Inflammatory macrophage treated with lipopolysaccharide for 1 hour (primary cell): Measurements from ENCODE around the gene AHRR.
"Not testable (repeated sequence)": the region's sequence is repeated elsewhere in the genome, so short reads cannot be mapped to it uniquely, and the experiment has no call there.

ENCODE experiments used
- DNase-seq, 2 donors: peaks; one replicate each; pipeline ENCODE4 v3.0.0-alpha.2; 2020 to 2022

Gene AHRR

DNA sequence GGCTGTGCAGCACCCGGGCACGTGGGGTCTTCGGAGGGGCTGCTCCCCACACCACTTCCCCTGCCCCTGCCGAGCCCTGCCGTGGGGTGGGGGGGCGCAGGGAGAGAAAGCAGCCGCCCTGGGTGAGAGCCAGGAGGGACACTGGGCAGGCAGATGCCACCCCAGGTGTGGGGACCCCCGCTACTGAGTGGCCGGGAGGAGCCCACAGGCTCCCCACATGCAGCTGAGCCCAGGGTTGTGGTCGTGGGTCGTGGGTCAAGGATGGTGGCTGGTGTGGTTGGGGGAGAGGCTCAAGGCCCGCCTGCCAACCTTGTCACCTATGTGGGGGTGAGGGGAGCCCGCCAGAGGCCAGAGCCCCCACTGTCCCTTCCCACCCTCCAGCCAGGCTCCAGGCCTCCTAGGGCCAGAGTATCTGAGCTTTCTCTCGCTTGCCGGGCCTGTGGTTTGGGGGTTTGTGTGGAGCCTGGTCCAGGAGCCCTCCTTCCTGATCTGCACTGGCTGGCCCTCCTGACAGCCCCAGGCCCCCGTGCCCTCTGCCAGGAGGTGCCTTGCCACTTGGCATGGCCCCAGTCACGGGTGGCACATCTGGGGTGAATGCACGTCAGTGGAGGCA is 157.0 kb downstream of the AHRR start:
- no peak for DNase-seq

DNA sequence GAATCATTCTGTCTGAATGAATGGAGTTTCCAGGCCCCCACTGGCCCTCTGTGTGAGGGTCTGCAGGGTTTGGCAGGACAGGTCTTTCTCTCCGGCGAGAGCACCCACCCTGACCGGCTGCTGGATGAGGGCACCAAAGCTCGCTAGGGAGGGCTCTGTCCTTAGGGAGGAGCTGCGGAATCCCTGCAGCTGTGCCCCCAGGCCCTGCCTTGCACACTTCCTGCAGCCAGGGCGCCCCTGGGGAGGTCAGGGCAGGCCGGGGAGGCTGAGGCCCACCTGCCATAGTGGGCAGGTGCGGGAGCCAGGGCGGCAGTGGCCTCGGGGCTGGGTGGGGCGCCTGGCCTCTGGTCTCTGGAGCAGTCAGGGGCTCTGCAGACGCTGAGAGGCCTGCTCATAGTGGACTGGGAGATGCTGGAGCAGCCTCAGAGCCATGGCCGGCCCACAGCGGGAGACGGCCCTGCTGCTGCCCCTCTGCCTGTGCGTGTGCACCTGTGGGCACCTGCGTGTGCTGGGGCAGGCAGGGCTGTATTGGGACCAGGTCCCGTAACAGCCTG is 157.5 kb downstream of the AHRR start:
- no peak for DNase-seq

DNA sequence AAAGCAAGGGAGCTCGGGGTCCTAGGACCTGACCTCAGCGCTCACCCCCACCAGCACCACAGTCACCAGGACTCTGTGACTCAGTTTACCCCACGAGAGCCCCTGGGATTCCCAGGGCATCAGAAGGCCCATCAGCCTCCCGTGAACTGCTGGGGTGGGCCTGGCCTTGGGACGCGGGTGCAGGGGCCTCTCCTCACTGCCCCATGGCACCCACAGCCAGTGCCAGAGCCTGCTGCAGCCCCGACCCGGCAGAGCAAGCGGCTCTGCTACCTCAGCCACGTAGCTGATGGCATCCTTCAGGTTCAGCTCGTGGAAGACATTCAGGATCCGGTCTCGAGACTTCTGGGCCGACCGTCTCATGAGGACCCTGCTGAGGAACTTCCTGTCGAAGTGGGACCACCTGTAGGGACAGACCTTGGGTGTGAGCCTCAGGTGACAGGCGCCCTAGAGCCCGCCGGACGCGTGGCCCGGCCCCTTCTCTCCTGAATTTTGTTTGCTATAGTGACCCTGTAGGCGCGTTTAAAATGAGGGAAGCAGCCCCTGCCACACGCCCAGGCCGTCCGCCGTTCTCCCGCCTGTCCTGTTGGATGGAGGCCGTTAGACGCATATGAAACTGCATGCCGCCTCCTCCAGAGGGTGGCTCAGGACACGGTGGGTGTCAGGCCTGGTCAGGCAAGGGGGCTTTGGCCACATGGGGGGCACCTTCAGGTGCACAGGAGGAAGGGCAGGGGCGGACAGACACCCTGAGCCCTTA is 158.2 kb downstream of the AHRR start:
- DNase-seq, result no peak

DNA sequence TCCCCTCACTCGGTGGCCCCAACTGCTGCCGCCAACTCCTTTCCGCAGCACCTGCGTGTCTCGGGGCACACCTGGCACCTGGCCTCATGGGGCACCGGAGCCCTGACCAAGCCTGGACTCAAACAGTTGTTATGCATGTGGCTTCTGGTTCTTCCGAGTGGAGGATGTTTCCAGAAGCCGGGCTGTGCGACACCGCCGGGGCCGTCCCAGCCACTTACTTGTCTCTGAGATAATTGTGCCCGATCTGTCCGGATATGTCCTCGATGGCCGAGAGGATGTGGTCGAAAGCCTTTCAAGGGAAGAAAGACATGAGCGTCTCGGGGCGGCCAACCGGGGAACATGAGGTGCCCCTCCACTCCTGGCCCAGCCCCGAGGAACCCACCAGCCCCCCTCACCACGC is 159.8 kb downstream of the AHRR start:
- DNase-seq, result no peak

DNA sequence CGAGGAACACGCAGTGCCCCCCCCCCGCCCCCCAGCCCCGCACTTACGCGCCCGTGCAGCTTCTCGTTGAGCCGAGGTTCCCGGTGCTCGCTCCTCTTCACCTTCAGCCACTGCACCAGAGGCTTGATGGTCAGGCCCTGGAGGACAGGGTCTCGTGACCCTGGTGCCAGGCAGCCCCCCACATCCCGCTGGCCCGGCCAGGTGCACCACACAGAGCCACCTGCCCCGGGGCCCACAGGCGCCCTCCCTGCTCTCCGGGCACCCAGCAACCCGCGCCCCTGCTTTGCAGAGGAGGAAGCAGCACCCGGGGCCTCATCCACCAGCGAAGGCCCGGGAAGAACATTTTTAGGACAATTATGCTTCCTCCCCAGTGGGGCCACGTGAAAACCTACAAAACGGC is 160.5 kb downstream of the AHRR start:
- no peak for DNase-seq

DNA sequence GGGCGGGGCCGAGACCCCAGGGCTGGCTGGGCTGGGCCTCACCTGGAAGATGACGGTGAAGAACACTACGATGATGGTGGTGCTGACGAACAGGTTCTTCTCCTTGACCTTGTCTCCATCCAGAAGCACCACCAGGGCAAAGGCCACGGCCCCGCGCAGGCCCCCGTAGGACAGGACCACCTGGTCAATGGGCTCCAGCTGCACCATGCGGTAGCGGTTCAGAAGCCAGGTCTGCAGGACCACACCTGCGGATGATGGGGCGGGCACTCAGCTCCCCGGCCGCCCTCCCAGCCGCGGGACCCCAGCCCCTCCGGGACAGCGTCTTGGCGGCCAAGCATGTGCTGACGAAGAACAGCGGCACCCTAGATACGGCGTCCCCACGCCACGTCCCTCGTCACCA is 161.0 kb downstream of the AHRR start:
- DNase-seq, result no peak

DNA sequence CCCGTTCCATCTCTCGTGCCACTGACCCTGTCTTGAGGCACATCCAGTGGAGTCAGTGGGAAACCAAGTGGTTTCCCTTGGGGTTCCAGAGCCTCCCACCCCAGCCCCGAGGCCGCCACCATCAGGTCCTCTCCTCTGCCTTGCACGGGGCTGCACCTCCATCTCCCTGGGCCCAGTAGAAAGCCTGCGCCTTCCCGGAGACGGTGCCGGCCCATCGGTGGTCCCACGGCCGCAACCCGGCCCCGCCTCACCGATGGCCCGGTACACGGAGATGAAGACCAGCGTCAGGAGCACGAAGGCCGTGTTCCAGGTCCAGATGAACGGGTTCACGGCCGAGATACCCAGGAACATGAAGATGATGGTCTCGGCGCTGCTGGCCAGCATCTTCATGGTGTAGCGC is 161.5 kb downstream of the AHRR start:
- DNase-seq, result no peak

DNA sequence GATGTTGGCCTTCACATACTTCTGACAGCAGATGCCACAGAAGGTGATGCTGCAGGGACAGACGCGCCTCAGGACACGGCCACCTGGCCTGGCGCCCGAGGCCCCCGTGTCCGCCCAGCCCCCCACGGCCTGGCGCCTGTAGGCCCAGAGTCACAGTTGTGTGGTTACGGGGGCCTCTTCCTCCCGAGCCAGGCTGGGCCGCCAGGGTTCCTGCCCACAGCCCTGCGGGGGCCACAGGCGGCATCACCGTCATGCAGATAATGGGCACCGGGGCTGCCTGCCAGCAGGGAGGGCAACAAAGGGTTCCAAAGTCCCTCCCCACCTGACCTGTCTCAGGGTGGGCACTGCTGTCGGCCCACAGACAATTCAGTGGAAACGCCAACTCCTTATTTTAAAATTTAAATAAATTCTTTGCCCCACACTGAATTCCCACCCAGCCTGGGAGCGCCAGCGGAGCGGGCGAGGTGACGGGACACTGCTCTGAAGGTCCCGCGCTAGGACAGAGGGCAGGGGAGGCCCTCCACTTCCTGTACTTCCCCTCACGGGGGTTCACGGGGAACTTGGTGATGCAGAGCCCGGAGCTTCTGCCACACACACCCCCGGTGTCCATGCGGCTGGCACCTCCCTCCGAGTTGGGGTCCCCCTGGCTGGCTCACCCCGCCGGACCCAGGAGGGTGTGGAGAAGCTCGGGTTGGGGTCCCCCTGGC is 162.1 kb downstream of the AHRR start:
- peak; percentile 12 to 15 for DNase-seq

DNA sequence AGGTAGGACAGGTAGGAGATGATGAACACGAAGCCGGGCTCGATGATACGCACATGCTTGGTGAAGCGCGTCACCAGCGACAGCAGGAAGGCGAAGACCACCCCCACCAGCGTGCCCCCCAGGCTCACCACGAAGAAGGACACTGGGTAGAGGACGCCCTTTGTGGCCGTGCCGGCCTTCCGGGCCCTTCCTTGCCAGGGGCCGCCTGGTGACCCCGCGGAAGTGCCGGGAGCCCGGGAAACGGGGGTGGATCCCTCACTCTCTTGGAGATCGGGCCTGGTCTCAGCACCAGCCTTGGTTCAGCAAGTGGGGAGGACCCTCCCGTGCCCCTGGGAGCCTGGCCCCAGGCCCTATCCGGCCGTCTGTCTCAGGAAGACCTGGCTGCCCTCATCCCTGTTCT is 163.0 kb downstream of the AHRR start:
- no peak for DNase-seq

DNA sequence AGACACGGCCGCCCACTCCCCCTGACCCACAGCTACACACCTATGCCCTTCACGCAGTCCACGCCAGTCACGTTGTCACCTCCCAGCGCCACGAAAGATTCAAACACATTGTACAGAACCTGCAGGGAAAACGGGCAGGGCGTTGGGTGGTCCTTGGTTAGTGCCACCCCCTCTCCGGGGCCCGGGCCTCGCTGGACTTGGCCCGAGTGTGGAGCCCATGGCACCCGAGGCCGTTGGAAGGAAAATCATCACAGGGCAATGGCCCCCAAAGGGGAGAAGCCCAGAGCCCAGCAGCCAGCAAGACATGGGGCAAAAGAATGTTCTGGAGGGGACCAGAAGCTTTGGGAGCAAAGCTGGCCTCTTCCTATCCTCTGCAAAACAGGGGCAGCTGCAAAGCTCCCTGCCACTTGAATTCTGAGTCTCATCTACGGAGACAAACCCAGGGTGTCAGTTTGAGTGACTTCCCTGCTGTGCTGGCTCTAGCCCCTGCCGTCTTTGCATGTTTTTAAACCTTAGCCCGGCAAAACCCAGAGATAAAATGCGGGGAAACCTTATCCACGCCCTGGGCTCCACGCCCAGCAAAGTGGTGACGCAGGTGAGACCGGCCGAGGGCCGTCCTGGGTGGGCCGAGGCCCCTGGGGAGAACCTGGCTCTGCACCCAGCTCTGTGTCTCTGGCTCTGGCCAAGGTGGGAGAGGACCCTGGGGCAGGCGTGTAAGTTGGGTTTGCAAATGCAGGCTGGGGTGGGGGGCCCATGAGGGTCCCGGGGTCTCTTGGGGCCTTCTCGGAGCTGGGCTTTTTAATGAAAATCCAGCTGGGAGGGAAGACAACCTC is 163.8 kb downstream of the AHRR start:
- no peak for DNase-seq

DNA sequence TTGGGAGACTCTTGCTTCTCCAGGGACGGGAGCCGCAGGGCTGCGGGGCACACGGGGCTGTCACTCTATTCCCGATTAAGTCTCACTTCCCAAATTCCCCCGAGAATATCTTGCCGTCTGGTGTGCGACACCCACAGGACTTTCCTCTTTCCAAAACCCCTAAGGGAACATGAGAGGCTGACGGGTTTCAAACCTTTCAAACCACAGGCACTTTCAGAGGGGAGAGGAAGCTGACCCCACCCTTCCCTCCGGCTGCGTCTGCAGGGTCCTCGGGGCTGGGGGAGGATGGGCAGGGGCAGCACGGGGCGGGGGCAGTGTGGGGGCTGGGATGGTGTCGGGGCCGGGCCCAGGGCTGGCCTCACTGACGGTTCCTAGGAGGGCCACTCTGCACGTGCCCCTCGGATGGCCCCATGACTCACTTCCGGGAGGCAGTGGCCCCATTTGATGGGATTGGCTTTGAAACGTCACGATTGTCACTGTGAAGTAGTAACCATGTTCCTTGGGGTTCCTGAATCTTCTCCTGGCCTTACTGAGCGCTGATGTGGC is 164.5 kb downstream of the AHRR start:
- peak; percentile 35 to 39 for DNase-seq

DNA sequence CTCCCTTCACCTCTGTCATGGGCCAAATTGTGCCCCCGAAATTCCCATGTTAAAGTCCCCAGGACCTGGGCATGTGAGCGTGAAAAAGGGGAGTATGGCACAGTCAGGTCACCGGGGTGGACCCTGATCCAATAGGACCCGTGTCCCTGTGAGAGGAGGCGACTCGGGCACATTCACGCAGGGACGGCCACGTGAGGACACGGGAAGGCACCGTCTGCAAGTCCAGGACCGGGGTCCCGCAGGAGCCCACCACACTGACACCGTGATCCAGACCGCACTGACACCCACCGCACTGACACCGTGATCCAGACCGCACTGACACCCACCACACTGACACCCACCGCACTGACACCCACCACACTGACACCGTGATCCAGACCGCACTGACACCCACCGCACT is 165.1 kb downstream of the AHRR start:
- not testable (repeated sequence) for DNase-seq
